Heart left ventricle (tissue), 16 donors: ENCODE data around the gene GSKIP. TPM values are rescaled to one million over a fixed set of nuclear protein-coding genes. Genes with fewer than 3 reads are reported as not detected.

Experiments used
- ATAC-seq, 4 donors: fragments of 200-7000 bp; cut with Tn5 transposase; one replicate each; pipeline ENCODE4 v1.9.1; 2020 to 2022; ENCODE audit warnings: moderate library complexity in 4 of 4, mild to moderate bottlenecking in 3 of 4, moderate number of reproducible peaks in 1 of 4
- DNase-seq, 5 donors: peaks; one replicate each; pipeline ENCODE4 v3.0.0-alpha.2; 2020
- H3K27ac ChIP-seq, 12 donors: fragments of 200-600 bp; sonication (generic) in 4 of 12; one replicate each; pipeline versions ENCODE4 v1.5.0 to v1.8.0; 2016 to 2022; ENCODE audit warnings: mild to moderate bottlenecking in 2 of 12
- H3K27me3 ChIP-seq, 9 donors: fragments of 200-600 bp; sonication (generic) in 2 of 9; one replicate each; pipeline versions ENCODE4 v1.5.1 to v1.8.0; 2016 to 2022; ENCODE audit warnings: mild to moderate bottlenecking in 3 of 9
- H3K36me3 ChIP-seq, 9 donors: fragments of 200-600 bp; sonication (generic) in 2 of 9; one replicate each; pipeline versions ENCODE4 v1.5.0 to v1.8.0; 2018 to 2022; ENCODE audit warnings: mild to moderate bottlenecking in 2 of 9
- H3K4me1 ChIP-seq, 12 donors: fragments of 200-600 bp; sonication (generic) in 4 of 12; one replicate each; pipeline versions ENCODE4 v1.5.0 to v1.8.0; 2016 to 2022; ENCODE audit warnings: mild to moderate bottlenecking in 3 of 12
- H3K4me3 ChIP-seq, 12 donors: fragments of 200-600 bp; sonication (generic) in 4 of 12; one replicate each; pipeline versions ENCODE4 v1.5.0 to v1.8.0; 2017 to 2022; ENCODE audit warnings: mild to moderate bottlenecking in 9 of 12, moderate library complexity in 4 of 12
- H3K9me3 ChIP-seq, 12 donors: fragments of 200-600 bp; sonication (generic) in 4 of 12; one replicate each; pipeline versions ENCODE4 v1.5.0 to v1.8.0; 2016 to 2022; ENCODE audit warnings: mild to moderate bottlenecking in 1 of 12
- POLR2A ChIP-seq, 2 donors: fragments of 450-650 bp; IDR thresholded peaks; one replicate each; pipeline ENCODE4 v1.6.1; 2017; ENCODE audit warnings: antibody characterized with exemption in 2 of 2, mild to moderate bottlenecking in 2 of 2, moderate library complexity in 2 of 2
- WGBS, 4 donors: extraction: QIAGEN DNeasy Blood & Tissue Kit in 2 of 4; methylation state at CpG; one replicate each; pipeline versions ENCODE4 v1.1.5 to v1.1.7; 2013 to 2018; 5-methylcytosine and 5-hydroxymethylcytosine counted together
- intact Hi-C, 10 donors: fragments of 100-400 bp; cut with DNase I; formaldehyde crosslinking; loops; one replicate each; pipeline versions ENCODE4 v1.11.1 to v1.14.2; 2022
- polyA plus RNA-seq, 2 donors: library from polyadenylated mRNA; stranded (reverse); fragments of 200-250 nt; gene quantifications; one replicate each; pipeline ENCODE4 v1.2.3, GENCODE V29; 2013
- total RNA-seq, 9 donors: library from RNA; depleted of rRNA in 2 of 9; stranded (reverse); fragments of >200 nt in 2 of 9; fragmentation: NEBNext Ultra II Directional in 3 of 9; extraction: Animal tissue kit (Norgen Biotek cat#: 25700) in 3 of 9; gene quantifications; one replicate each; pipeline versions ENCODE4 v1.1.0 to v1.2.4, GENCODE V29; 2016 to 2023
- TF ChIP-seq, protein P1 (sequence below), 12 donors: fragments of 200-600 bp; sonication (generic) in 4 of 12; IDR thresholded peaks; one replicate each; pipeline versions ENCODE4 v1.5.0 to v1.8.0; 2018 to 2022; ENCODE audit warnings: antibody characterized with exemption in 12 of 12, mild to moderate bottlenecking in 5 of 12
- donor health status: ischemic (EF 13 %, LVEDD 7.1; RV severe dilation, severe dysfunction).
- donor health status: healthy with polysubstance abuse.
- donor health status: DM: no; HTN: yes; CAD: no.
- donor health status: DM: no; HTN: no; CAD: no.
- donor health status: ischemic (EF 25% LVEDD 6.9; RV normal size, moderate dysfunction).
- donor health status: ischemic (EF 25% LVEDD 5.7; RV mildly dilated, moderate dysfunction).
- donor health status: healthy.
- donor health status: DM: yes; HTN: yes; CAD: no.
- donor health status: ischemic (EF 35%, LVEDD 5.7; RV mildly dilated, moderate dysfunction).
- donor health status: nonischemic (EF 11% LVEDD 7.7; RV severe dilation, severe dysfunction).
- donor health status: DM: yes; HTN: yes; CAD: no.
- donor health status: PGD.
- donor health status: ischemic (EF 29% LVEDD 5.4; RV normal size, mild dysfunction).
- donor health status: nonischemic (EF 23%, LVEDD 6.1; RV moderate dilation, normal function).

Gene GSKIP
- total and polyA plus RNA-seq, 11 donors: 4.6 to 19.9 (median 13.1) TPM

DNA sequence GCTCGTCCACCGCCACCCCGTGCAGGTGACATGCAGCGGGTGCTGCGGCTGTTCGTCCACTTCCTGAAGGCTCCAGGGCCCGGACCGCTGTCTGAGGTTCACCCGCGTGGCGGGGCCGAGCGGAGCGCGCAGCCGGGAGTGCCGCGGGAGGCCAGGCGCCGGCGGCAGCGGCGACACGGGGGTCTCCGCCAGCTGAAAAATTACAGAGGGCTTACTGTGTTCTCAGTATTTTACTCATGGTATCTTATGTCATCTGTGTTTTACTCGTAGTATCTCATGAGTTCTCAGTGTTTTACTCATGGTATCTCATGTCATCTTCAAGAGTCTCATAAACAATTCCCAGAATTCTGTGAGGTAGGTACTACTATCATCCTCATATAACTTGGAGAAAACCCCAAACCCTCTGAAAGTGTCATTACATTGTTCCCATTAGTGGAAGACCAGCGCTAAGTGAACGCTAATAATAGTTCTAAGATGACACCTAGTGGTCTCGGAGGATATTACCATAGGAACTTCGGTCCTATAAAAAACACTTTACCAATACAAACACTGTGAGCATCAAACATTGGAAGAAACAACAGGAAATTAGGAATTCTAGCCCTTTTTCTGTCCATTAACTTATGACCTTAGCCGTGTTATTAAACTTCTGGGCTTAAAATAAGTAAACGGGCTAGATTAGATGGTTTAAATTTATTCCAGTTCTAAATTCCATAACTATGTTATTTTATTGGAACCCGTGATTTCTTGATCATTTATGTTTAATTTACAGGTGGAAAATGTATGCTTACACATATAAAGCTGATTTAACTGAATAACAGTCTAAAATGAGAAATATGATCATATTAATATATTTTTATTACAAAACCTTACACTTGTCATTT is 61.0 kb downstream of the GSKIP start:
- Histone ChIP-seq H3K27ac (no peak overlapping the region), H3K4me3 (peak overlapping the region; percentile 6 to 56 (median 44)), H3K36me3 (no peaks in the 10 kb centered on the region), H3K4me1 (peaks cover 0 to 14% (median 2%) of the 10 kb centered on the region in 12 donors), H3K27me3 (no peaks in the 10 kb centered on the region), H3K9me3 (no peaks in the 10 kb centered on the region)
- DNase-seq (peak in 3 of 5 donors; percentile 13 to 68 (median 35)), ATAC-seq (peak; percentile 51 to 93 (median 79))
- TF ChIP-seq POLR2A (IDR thresholded peaks at IDR 0.05): no peak
- TF ChIP-seq, protein P1, sequence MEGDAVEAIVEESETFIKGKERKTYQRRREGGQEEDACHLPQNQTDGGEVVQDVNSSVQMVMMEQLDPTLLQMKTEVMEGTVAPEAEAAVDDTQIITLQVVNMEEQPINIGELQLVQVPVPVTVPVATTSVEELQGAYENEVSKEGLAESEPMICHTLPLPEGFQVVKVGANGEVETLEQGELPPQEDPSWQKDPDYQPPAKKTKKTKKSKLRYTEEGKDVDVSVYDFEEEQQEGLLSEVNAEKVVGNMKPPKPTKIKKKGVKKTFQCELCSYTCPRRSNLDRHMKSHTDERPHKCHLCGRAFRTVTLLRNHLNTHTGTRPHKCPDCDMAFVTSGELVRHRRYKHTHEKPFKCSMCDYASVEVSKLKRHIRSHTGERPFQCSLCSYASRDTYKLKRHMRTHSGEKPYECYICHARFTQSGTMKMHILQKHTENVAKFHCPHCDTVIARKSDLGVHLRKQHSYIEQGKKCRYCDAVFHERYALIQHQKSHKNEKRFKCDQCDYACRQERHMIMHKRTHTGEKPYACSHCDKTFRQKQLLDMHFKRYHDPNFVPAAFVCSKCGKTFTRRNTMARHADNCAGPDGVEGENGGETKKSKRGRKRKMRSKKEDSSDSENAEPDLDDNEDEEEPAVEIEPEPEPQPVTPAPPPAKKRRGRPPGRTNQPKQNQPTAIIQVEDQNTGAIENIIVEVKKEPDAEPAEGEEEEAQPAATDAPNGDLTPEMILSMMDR (IDR thresholded peaks at IDR 0.05): peak; percentile 68 to 85 (median 79)
- intact Hi-C loops: loop anchor here (1.0 to 10.0 kb wide), 10 partner anchors 60 to 422 kb away; partner anchors contain the start of genes ATG2B (in 3 of the 10) and GSKIP (in 3 of the 10)
- WGBS, 4 donors: 3 to 21% (median 5%) methylated on average over 29 to 33 of the region's 33 CpGs

DNA sequence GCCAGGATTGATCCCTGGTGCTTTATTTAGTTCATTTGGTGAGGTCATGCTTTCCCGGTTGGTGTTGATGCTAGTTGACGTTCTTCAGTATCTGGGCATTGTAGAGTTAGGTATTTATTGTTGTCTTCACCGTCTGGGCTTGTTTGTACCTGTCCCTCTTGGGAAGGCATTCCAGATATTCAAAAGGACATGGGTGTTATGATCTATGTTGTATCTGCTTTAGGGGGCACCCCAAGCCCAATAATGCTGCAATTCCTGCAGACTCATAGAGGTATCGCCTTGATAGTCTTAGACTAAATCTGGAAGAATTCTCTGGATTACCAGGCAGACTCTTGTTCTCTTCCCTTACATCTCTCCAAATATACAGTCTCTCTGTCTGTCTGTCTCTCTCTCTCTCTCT is 70.7 kb downstream of the GSKIP start:
- no peak for ATAC-seq
- Histone ChIP-seq H3K4me1 (no peaks in the 10 kb centered on the region), H3K27me3 (peaks cover 0 to 5% (median 0%) of the 10 kb centered on the region in 9 donors), H3K4me3 (no peak overlapping the region), H3K9me3 (no peaks in the 10 kb centered on the region), H3K27ac (no peak overlapping the region), H3K36me3 (no peaks in the 10 kb centered on the region)
- DNase-seq: no peak
- no peak for TF ChIP-seq POLR2A (IDR thresholded peaks at IDR 0.05)
- TF ChIP-seq, protein P1 (IDR thresholded peaks at IDR 0.05): no peak
- intact Hi-C loops: no loop called here
- WGBS, 4 donors: 59 to 68% (median 63%) methylated on average over 4 of the region's 4 CpGs

Other genes with a start within 250 kb of the GSKIP start
- 1 to 10 TPM in 5 of 9 donors, under 1 TPM in 4; 0.14 to 3.3 (median 1.0) TPM for gene BDKRB2, start 158.7 kb upstream of the GSKIP start, total RNA-seq
- under 1 TPM; 0.27 to 0.49 TPM for gene BDKRB2, start 158.7 kb upstream of the GSKIP start, polyA plus RNA-seq
- gene BDKRB1, start 107.3 kb upstream of the GSKIP start, total RNA-seq: 1 to 10 TPM in 2 of 9 donors, not detected in 7; 1.4 to 1.7 TPM
- gene BDKRB1, start 107.3 kb upstream of the GSKIP start, polyA plus RNA-seq: under 1 TPM; 0.08 to 0.23 TPM
- 10 to 100 TPM in 8 of 9 donors, 1 to 10 TPM in 1; 9.1 to 19.5 (median 15.7) TPM for gene ATG2B, start 185 bp upstream of the GSKIP start, total RNA-seq
- 1 to 10 TPM; 2.7 to 5.1 TPM for gene ATG2B, start 185 bp upstream of the GSKIP start, polyA plus RNA-seq
- gene AK7, start 28.6 kb downstream of the GSKIP start, total RNA-seq: 1 to 10 TPM in 1 of 9 donors, under 1 TPM in 7, not detected in 1; 0.19 to 1.9 (median 0.48) TPM
- under 1 TPM; 0.11 to 0.79 TPM for gene AK7, start 28.6 kb downstream of the GSKIP start, polyA plus RNA-seq
- gene PAPOLA, start 138.9 kb downstream of the GSKIP start, total RNA-seq: 100 to 1,000 TPM in 7 of 9 donors, 10 to 100 TPM in 2; 88.4 to 147 (median 120) TPM
- 100 to 1,000 TPM in 1 of 2 donors, 10 to 100 TPM in 1; 72.0 to 112 TPM for gene PAPOLA, start 138.9 kb downstream of the GSKIP start, polyA plus RNA-seq